ENCODE data around the gene AUTS2. TPM values are rescaled to one million over a fixed set of nuclear protein-coding genes. Genes with fewer than 3 reads are reported as not detected.

AUTS2 gene
- polyA plus RNA-seq, 3 donors, result 0.08 to 0.35 TPM; not detected in 1

DNA sequence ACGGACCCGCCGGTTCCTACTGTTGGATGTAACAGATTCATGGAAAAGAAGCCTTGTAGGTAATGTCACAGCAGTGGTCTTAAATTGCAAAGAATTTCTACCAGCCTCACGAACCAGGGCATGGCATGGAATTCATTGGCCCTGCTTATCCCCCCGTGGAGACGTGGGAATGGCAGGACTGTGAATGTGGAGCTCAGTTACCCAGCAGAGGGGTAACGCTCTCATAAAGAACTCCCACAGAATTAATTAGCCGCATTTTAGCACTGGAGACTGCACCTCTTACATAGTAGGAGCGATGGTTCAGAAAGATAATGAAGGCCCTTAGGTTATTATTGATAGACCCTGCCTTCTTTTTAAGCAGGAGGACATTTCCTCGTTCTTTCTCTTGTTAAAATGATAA is 715.4 kb downstream of the AUTS2 start:
- Histone ChIP-seq H4K20me1 (ENCODE audit: insufficient read depth, low read length) (no peaks in the 10 kb centered on the region), H3K79me2 (ENCODE audit: insufficient read depth, low read length) (no peaks in the 10 kb centered on the region), H3K4me3 (replicated peaks in 1 of 3; ENCODE audit: low read depth in 2 of 3, low read length in 3 of 3) (no peak overlapping the region), H3K27me3 (ENCODE audit: control insufficient read depth in 2 of 2, insufficient read depth in 2 of 2, low read length in 2 of 2) (no peaks in the 10 kb centered on the region), H3K4me2 (replicated peaks; ENCODE audit: extremely low read depth, low read length, poor library complexity, severe bottlenecking) (no peak overlapping the region), H3K4me1 (ENCODE audit: control insufficient read depth in 1 of 2, insufficient read depth in 2 of 2, low read length in 2 of 2) (no peaks in the 10 kb centered on the region), H3K9me3 (replicated peaks in 1 of 2; ENCODE audit: control insufficient read depth in 1 of 2, insufficient read depth in 1 of 2, low read length in 2 of 2) (no peaks in the 10 kb centered on the region), H3K36me3 (replicated peaks in 1 of 2; ENCODE audit: control insufficient read depth in 1 of 2, insufficient read depth in 2 of 2, low read length in 2 of 2) (no peaks in the 10 kb centered on the region), H3K27ac (ENCODE audit: low read depth in 1 of 2, low read length in 2 of 2) (no peak overlapping the region), H3K9ac (ENCODE audit: insufficient read depth, low read length, poor library complexity, severe bottlenecking) (no peak overlapping the region), H2AFZ (ENCODE audit: insufficient read depth, low read depth, low read length, poor library complexity, severe bottlenecking) (no peak overlapping the region)
- DNase-seq, result no peak
- WGBS (ENCODE audit: insufficient coverage), result 93% methylated on average over 3 of the region's 10 CpGs
- intact Hi-C loops (cut with micrococcal nuclease), result no loop called here
- Mint-ChIP-seq H3K36me3 (no peaks in the 10 kb centered on the region), H3K4me3 (no peak overlapping the region), H3K27ac (no peak overlapping the region), H3K27me3 (ENCODE audit: low read depth in 3 of 3) (peaks cover 0 to 2% (median 0%) of the 10 kb centered on the region in 3 donors), H3K9me3 (peaks cover 2 to 13% (median 6%) of the 10 kb centered on the region in 7 donors), H3K4me1 (no peaks in the 10 kb centered on the region)
- TF ChIP-seq, protein P1, sequence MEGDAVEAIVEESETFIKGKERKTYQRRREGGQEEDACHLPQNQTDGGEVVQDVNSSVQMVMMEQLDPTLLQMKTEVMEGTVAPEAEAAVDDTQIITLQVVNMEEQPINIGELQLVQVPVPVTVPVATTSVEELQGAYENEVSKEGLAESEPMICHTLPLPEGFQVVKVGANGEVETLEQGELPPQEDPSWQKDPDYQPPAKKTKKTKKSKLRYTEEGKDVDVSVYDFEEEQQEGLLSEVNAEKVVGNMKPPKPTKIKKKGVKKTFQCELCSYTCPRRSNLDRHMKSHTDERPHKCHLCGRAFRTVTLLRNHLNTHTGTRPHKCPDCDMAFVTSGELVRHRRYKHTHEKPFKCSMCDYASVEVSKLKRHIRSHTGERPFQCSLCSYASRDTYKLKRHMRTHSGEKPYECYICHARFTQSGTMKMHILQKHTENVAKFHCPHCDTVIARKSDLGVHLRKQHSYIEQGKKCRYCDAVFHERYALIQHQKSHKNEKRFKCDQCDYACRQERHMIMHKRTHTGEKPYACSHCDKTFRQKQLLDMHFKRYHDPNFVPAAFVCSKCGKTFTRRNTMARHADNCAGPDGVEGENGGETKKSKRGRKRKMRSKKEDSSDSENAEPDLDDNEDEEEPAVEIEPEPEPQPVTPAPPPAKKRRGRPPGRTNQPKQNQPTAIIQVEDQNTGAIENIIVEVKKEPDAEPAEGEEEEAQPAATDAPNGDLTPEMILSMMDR (IDR thresholded peaks at IDR 0.05), result no peak

DNA sequence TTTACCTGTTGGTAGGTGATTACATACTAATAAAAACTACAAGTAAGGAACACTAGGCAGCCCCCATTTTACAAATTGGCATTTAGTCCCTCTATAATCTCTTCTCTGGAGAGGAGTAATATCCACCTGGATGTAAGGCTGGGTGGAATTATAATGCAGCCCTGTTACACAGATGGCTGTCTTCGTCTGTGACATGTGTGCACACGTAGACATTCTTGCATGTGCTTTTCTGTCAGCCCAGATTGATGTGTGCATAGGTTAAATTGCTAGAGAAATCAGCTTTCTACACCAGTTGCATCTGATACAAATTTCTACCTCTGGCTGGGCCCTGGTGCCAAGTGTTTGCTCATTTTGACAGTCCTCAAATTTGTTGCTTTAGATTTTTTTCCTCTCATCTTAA is 715.9 kb downstream of the AUTS2 start:
- TF ChIP-seq, protein P1 (IDR thresholded peaks at IDR 0.05), result no peak
- H3K4me1 ChIP-seq (ENCODE audit: control insufficient read depth in 1 of 2, insufficient read depth in 2 of 2, low read length in 2 of 2), result no peaks in the 10 kb centered on the region

More for the DNA sequence above, 715.9 kb downstream of the AUTS2 start:
- H3K4me1 Mint-ChIP-seq, result no peaks in the 10 kb centered on the region
- no CpG with 5 or more reads among the region's 2 CpGs for WGBS (ENCODE audit: insufficient coverage)
- no peaks in the 10 kb centered on the region for H3K36me3 Mint-ChIP-seq
- no peak overlapping the region for H3K4me2 ChIP-seq (replicated peaks; ENCODE audit: extremely low read depth, low read length, poor library complexity, severe bottlenecking)
- H3K4me3 ChIP-seq (replicated peaks in 1 of 3; ENCODE audit: low read depth in 2 of 3, low read length in 3 of 3), result no peak overlapping the region
- no peaks in the 10 kb centered on the region for H3K36me3 ChIP-seq (replicated peaks in 1 of 2; ENCODE audit: control insufficient read depth in 1 of 2, insufficient read depth in 2 of 2, low read length in 2 of 2)
- H3K9ac ChIP-seq (ENCODE audit: insufficient read depth, low read length, poor library complexity, severe bottlenecking), result no peak overlapping the region
- H3K4me3 Mint-ChIP-seq, result no peak overlapping the region
- DNase-seq, result no peak
- H3K9me3 Mint-ChIP-seq, result peaks cover 2 to 13% (median 6%) of the 10 kb centered on the region in 7 donors
- H4K20me1 ChIP-seq (ENCODE audit: insufficient read depth, low read length), result no peaks in the 10 kb centered on the region
- no peak overlapping the region for H2AFZ ChIP-seq (ENCODE audit: insufficient read depth, low read depth, low read length, poor library complexity, severe bottlenecking)
- H3K27me3 Mint-ChIP-seq (ENCODE audit: low read depth in 3 of 3), result peaks cover 0 to 2% (median 0%) of the 10 kb centered on the region in 3 donors
- no peak overlapping the region for H3K27ac Mint-ChIP-seq
- H3K27me3 ChIP-seq (ENCODE audit: control insufficient read depth in 2 of 2, insufficient read depth in 2 of 2, low read length in 2 of 2), result no peaks in the 10 kb centered on the region
- intact Hi-C loops (cut with micrococcal nuclease), result no loop called here
- no peak overlapping the region for H3K27ac ChIP-seq (ENCODE audit: low read depth in 1 of 2, low read length in 2 of 2)
- H3K9me3 ChIP-seq (replicated peaks in 1 of 2; ENCODE audit: control insufficient read depth in 1 of 2, insufficient read depth in 1 of 2, low read length in 2 of 2), result no peaks in the 10 kb centered on the region
- no peaks in the 10 kb centered on the region for H3K79me2 ChIP-seq (ENCODE audit: insufficient read depth, low read length)

Data from CD14-positive monocyte (primary cell).